A549 (cell line): ENCODE data around the gene DNM3.

ENCODE experiments used
- POLR2A ChIP-seq: IDR thresholded peaks from 2 replicates; pipeline ENCODE4 v1.6.1; 2012; ENCODE audit warnings: mild to moderate bottlenecking, low read length
- RAD21 ChIP-seq, 2 experiments: fragments of >200 bp in 1 of 2; sonication (Bioruptor Twin) in 1 of 2; formaldehyde crosslinking in 1 of 2; IDR thresholded peaks in 1 of 2; conservative IDR thresholded peaks in 1 of 2; 2 replicates in 1 of 2; 3 replicates in 1 of 2; pipeline ENCODE4 v1.6.1; 2012 to 2018; ENCODE audit warnings: inconsistent platforms in 1 of 2
- TP53 ChIP-seq: fragments of 250-450 bp; sonication (Bioruptor Pico); IDR thresholded peaks from 2 replicates; pipeline ENCODE4 v1.5.0; 2021; ENCODE audit warnings: mild to moderate bottlenecking, moderate library complexity
- TF ChIP-seq, protein P1 (sequence below): IDR thresholded peaks from 2 replicates; pipeline ENCODE4 v1.6.1; 2012

DNA sequence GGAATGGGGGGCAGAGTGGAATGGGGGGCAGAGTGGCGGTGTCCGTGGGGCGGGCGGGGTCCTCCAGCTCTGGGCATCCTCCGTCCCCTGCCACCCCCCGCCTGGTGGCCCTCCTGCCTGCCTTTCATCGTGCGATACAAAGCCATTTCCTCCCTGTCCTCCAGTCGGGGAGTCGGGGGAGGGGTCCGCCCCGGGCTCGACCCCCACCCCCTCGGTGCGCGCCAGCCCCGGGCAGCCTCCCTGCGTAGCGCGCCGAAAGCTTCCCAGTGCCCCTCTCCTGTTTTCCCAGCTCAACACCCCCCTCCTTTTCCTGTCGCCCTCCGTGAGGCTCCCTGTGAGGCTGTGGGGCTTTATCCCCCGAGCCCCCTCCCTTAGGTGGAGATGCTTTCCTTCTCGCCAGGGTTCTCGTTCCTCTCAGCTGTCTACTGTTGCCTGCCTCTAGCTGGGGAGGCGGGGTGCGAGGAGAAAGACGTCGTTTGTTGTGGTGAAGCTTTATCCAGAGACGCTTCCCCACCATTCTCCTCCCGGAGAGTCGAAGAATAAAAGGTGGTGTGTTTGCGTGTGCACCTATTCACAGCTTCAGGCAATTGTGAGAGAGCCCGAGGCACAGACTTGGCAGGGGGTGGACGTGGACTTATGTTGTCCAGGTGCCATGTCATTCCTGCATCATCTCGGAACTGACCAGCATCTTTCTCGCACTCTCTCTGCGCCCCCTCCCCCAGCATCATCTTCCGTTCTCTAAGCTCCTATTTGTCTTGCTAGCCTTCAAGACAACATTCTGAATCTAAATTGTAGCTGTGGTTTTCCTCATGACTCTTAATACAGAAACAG is 848 bp downstream of the DNM3 start:
- TF ChIP-seq TP53 (CRISPR knock-in tag) (no peak), POLR2A (no peak), RAD21 (conservative IDR thresholded peaks at IDR 0.05 in 1 of 2, IDR thresholded peaks at IDR 0.05 in 1 of 2) (no peak)
- TF ChIP-seq, protein P1, sequence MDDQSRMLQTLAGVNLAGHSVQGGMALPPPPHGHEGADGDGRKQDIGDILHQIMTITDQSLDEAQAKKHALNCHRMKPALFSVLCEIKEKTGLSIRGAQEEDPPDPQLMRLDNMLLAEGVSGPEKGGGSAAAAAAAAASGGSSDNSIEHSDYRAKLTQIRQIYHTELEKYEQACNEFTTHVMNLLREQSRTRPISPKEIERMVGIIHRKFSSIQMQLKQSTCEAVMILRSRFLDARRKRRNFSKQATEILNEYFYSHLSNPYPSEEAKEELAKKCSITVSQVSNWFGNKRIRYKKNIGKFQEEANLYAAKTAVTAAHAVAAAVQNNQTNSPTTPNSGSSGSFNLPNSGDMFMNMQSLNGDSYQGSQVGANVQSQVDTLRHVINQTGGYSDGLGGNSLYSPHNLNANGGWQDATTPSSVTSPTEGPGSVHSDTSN, result no peak
